ENCODE data around the gene TRIM24. TPM values are rescaled to one million over a fixed set of nuclear protein-coding genes. Genes with fewer than 3 reads are reported as not detected.

Gene TRIM24
- polyA plus RNA-seq, 1 donor = 68.1 TPM

GRCh38 chr7:138625084-138625848 lies 165.2 kb downstream of the TRIM24 start:
- DNase-seq = no peak

- DNase-seq = no peak
These were observed 165.8 kb downstream of the TRIM24 start for GRCh38 chr7:138625849-138626230.

GRCh38 chr7:138626846-138627245 lies 166.8 kb downstream of the TRIM24 start:
- DNase-seq = no peak

GRCh38 chr7:138627361-138627760 lies 167.3 kb downstream of the TRIM24 start:
- DNase-seq = no peak

GRCh38 chr7:138630059-138630610 lies 170.1 kb downstream of the TRIM24 start:
- DNase-seq = no peak

DNA sequence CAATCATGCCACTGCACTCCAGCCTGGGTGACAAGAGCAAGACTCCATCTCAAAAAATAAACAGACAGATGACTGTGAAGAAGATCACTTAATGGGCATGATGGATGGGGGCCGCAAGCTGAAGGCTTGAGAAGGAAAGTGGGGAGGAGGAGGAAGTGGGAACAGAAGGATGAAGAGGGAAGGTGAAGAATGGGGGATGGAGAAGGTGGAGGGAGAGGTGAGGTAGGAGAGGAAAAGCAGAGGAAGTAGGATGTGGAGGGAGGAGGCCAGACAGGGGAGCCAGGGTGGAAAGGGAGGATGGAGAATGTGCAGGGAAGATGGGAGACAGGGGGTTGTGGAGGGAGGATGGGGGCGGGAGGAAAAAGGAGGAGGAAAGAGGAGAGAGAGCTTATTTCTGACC lies 172.3 kb downstream of the TRIM24 start:
- no peak for DNase-seq

DNA sequence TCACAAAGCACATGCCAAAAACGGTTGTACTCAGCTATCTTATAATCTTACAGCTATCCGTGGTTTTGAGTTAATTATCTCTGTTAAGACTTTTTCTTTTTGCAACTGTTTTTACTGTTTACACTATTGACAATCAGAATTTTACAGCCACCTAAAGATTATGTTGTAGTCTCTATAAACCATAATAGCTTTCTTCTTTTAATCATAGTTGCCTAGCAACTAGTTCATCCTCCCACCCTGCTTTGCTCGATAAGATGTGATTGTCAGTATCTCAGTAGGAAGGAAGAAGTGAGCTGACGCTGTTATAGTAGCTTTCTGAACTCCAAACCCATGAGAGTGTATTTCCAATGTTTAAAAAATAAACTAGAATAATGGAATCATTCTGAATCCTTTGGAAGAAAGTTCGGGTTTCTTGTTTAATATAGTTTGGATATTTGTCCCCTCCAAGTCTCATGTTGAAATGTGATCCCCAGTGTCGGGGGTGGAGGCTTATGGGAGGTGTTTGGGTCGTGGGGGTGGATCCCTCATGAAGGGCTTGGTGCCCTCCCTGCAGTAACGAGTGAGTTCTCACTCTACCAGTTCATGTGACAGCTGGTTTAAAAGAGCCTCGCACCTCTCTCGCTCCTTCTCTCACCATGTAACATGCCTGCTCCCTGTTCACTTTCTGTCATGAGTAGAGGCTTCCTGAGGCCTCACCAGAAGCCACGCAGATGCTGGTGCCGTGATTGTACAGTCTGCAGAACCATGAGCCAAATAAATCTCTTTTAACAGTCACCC lies 173.0 kb downstream of the TRIM24 start:
- no peak for DNase-seq

Other genes starting within 250 kb of the TRIM24 start
- 2.9 TPM for gene SVOPL, start 241.1 kb downstream of the TRIM24 start, polyA plus RNA-seq (ENCODE audit: insufficient read length)

Measured in left kidney (tissue), 2 donors.